HepG2 (cell line): ENCODE measurements around the gene SNRPF. TPM values are rescaled to one million over a fixed set of nuclear protein-coding genes. Genes with fewer than 3 reads are reported as not detected.
A peak's percentile ranks its signal among the peaks of the same experiment; 100 is the strongest.

Experiments
- ATAC-seq: fragments of 200-7000 bp; cut with Tn5 transposase; 3 replicates; pipeline ENCODE4 v1.9.1; 2020; ENCODE audit warnings: mild to moderate bottlenecking, moderate library complexity
- BruUV-seq: library from RNA; stranded (reverse); fragments of 400-500 nt; replicated peaks from 2 replicates; lab custom pipeline; 2021; lab: Mats Ljungman, UMichigan
- CTCF ChIA-PET: fragments of 300-600 bp; formaldehyde crosslinking; extraction: SDS; loops from one replicate; lab custom pipeline; 2021; ENCODE audit warnings: low total read pairs, inconsistent platforms, low intra/inter-chr PET ratio; lab: Yijun Ruan, JAX
- POLR2A ChIA-PET: fragments of 350-600 bp; sonication (Branson Sonifier 250); formaldehyde crosslinking; loops from one replicate; lab custom pipeline; 2020; ENCODE audit warnings: antibody characterized with exemption, inconsistent platforms; lab: Yijun Ruan, JAX
- DNase-seq: peaks from one replicate; pipeline ENCODE4 v3.0.0-alpha.2; 2015; ENCODE audit warnings: low spot score
- FAIRE-seq: peaks from 3 replicates; lab custom pipeline; 2011; peaks lifted over from hg19 to GRCh38; lab: Jason Lieb, UNC
- H2AFZ ChIP-seq: one replicate; pipeline ENCODE4 v1.6.1; 2011; ENCODE audit warnings: low read length, inconsistent platforms
- H3K27ac ChIP-seq: fragments of 300-600 bp; 3 replicates; pipeline ENCODE4 v1.8.0; 2011; ENCODE audit warnings: mixed run types, mild to moderate bottlenecking, mixed read lengths, low read length, inconsistent platforms; ENCODE audit not compliant: insufficient read depth; ENCODE audit errors: extremely low read length
- H3K27me3 ChIP-seq, 2 experiments: fragments of 200-600 bp in 1 of 2; 2 replicates in 1 of 2; 3 replicates in 1 of 2; pipeline versions ENCODE4 v1.6.0 to v1.8.0; 2011; ENCODE audit warnings: low read length in 2 of 2, mild to moderate bottlenecking in 2 of 2, moderate library complexity in 2 of 2, inconsistent platforms in 1 of 2; ENCODE audit not compliant: insufficient read depth in 2 of 2, control insufficient read depth in 1 of 2
- H3K36me3 ChIP-seq, 2 experiments: fragments of 200-600 bp in 1 of 2; replicated peaks in 1 of 2; 2 replicates in 1 of 2; 3 replicates in 1 of 2; pipeline versions ENCODE4 v1.5.1 to v1.8.0; 2011; ENCODE audit warnings: low read length in 2 of 2, inconsistent platforms in 1 of 2; ENCODE audit not compliant: insufficient read depth in 2 of 2, control insufficient read depth in 1 of 2
- H3K4me1 ChIP-seq: 2 replicates; pipeline ENCODE4 v1.5.1; 2012; ENCODE audit warnings: low read length, inconsistent platforms; ENCODE audit not compliant: insufficient read depth
- H3K4me2 ChIP-seq: 2 replicates; pipeline ENCODE4 v1.6.0; 2011; ENCODE audit warnings: low read depth, low read length, inconsistent platforms
- H3K4me3 ChIP-seq, 3 experiments: fragments of 200-600 bp in 1 of 3; sonication (generic), shearing (Covaris generic) in 1 of 3; replicated peaks in 1 of 3; 2 replicates each; pipeline ENCODE4 v1.5.1; 2011 to 2016; ENCODE audit warnings: low read length in 3 of 3, inconsistent platforms in 2 of 3, low read depth in 2 of 3, mild to moderate bottlenecking in 2 of 3, control low read depth in 1 of 3, mixed read lengths in 1 of 3; ENCODE audit not compliant: insufficient read depth in 1 of 3
- H3K79me2 ChIP-seq: one replicate; pipeline ENCODE4 v1.6.1; 2011; ENCODE audit warnings: low read length, inconsistent platforms; ENCODE audit not compliant: insufficient read depth
- H3K9ac ChIP-seq: 2 replicates; pipeline ENCODE4 v1.6.0; 2011; ENCODE audit warnings: mild to moderate bottlenecking, low read depth, low read length, inconsistent platforms; ENCODE audit not compliant: insufficient read depth
- H3K9me3 ChIP-seq: 2 replicates; pipeline ENCODE4 v1.5.1; 2012; ENCODE audit warnings: mild to moderate bottlenecking, low read length
- H4K20me1 ChIP-seq: 2 replicates; pipeline ENCODE4 v1.6.0; 2011; ENCODE audit warnings: inconsistent platforms, mild to moderate bottlenecking, low read length, moderate library complexity; ENCODE audit not compliant: insufficient read depth
- AGO2 ChIP-seq: fragments of 200-400 bp; formaldehyde crosslinking; optimal IDR thresholded peaks from 2 replicates; pipeline ENCODE3; 2017; ENCODE audit warnings: mild to moderate bottlenecking, low read depth, low read length, moderate library complexity
- ARID2 ChIP-seq: sonication (generic); formaldehyde crosslinking; IDR thresholded peaks from 2 replicates; pipeline ENCODE4 v1.8.1; 2022; ENCODE audit warnings: mild to moderate bottlenecking, missing genetic modification reagents, borderline replicate concordance
- ATF6 ChIP-seq: sonication (generic); formaldehyde crosslinking; conservative IDR thresholded peaks from 2 replicates; pipeline ENCODE4 v1.4.0; 2020; ENCODE audit warnings: missing genetic modification reagents
- CCAR2 ChIP-seq: fragments of 200-400 bp; formaldehyde crosslinking; optimal IDR thresholded peaks from 2 replicates; pipeline ENCODE3; 2018; ENCODE audit warnings: low read depth, mild to moderate bottlenecking, low read length, moderate library complexity
- HNF4G ChIP-seq, 2 experiments: sonication (generic) in 1 of 2; formaldehyde crosslinking in 1 of 2; IDR thresholded peaks; 2 replicates each; pipeline versions ENCODE4 v1.4.0 to v1.6.1; 2011 to 2020; ENCODE audit warnings: borderline replicate concordance in 2 of 2, low read depth in 2 of 2, mild to moderate bottlenecking in 2 of 2, low read length in 1 of 2, missing genetic modification reagents in 1 of 2, moderate library complexity in 1 of 2
- ISL2 ChIP-seq: sonication (generic); formaldehyde crosslinking; IDR thresholded peaks from 2 replicates; pipeline ENCODE4 v1.5.0; 2020; ENCODE audit warnings: missing genetic modification reagents
- KAT8 ChIP-seq: IDR thresholded peaks from 2 replicates; pipeline ENCODE4 v1.6.1; 2016; ENCODE audit warnings: missing genetic modification reagents, missing compliant biosample characterization
- MNT ChIP-seq: fragments of 450-650 bp; IDR thresholded peaks from 2 replicates; pipeline ENCODE4 v1.6.1; 2016
- NR0B2 ChIP-seq: sonication (generic); formaldehyde crosslinking; IDR thresholded peaks from 2 replicates; pipeline ENCODE4 v1.4.0; 2020; ENCODE audit warnings: mild to moderate bottlenecking, missing genetic modification reagents
- NR2F6 ChIP-seq, 2 experiments: IDR thresholded peaks; 2 replicates each; pipeline ENCODE4 v1.6.1; 2016; ENCODE audit warnings: antibody characterized with exemption in 1 of 2, mild to moderate bottlenecking in 1 of 2
- SETDB1 ChIP-seq: sonication (generic); formaldehyde crosslinking; IDR thresholded peaks from 2 replicates; pipeline ENCODE4 v1.5.1; 2020; ENCODE audit warnings: missing genetic modification reagents, mild to moderate bottlenecking, borderline replicate concordance
- TEAD3 ChIP-seq: optimal IDR thresholded peaks from 2 replicates; pipeline ENCODE3; 2016; ENCODE audit warnings: borderline replicate concordance
- ZBTB20 ChIP-seq: sonication (generic); formaldehyde crosslinking; IDR thresholded peaks from 2 replicates; pipeline ENCODE4 v1.8.1; 2023; ENCODE audit warnings: missing genetic modification reagents, low read depth, mild to moderate bottlenecking, borderline replicate concordance
- ZNF331 ChIP-seq: sonication (generic); formaldehyde crosslinking; IDR thresholded peaks from 2 replicates; pipeline ENCODE4 v1.4.0; 2020; ENCODE audit warnings: missing genetic modification reagents
- ZNF33A ChIP-seq: sonication (generic); formaldehyde crosslinking; IDR thresholded peaks from 2 replicates; pipeline ENCODE4 v1.5.1; 2020; ENCODE audit warnings: missing genetic modification reagents, mild to moderate bottlenecking, moderate library complexity, borderline replicate concordance
- ZNF382 ChIP-seq: sonication (generic); formaldehyde crosslinking; IDR thresholded peaks from 2 replicates; pipeline ENCODE4 v1.5.0; 2020; ENCODE audit warnings: missing genetic modification reagents, mild to moderate bottlenecking, borderline replicate concordance
- ZNF550 ChIP-seq: sonication (generic); formaldehyde crosslinking; IDR thresholded peaks from 2 replicates; pipeline ENCODE4 v1.4.0; 2020; ENCODE audit warnings: mild to moderate bottlenecking, missing genetic modification reagents, borderline replicate concordance
- ZNF576 ChIP-seq: sonication (generic); formaldehyde crosslinking; IDR thresholded peaks from 2 replicates; pipeline ENCODE4 v1.4.0; 2020; ENCODE audit warnings: mild to moderate bottlenecking, missing genetic modification reagents
- WGBS: methylation state at CpG from one replicate; pipeline ENCODE4 v1.1.6; 2017; ENCODE audit warnings: low lambda C conversion rate; 5-methylcytosine and 5-hydroxymethylcytosine counted together
- in situ Hi-C: cut with HindIII; loops from 2 replicates; pipeline ENCODE4 v1.10.0; 2017; ENCODE audit warnings: low pct_unique_long_range_greater_than_20kb; ENCODE audit not compliant: extremely low pct_ligation_motif_present
- intact Hi-C: fragments of 100-400 bp; cut with micrococcal nuclease; formaldehyde crosslinking; loops from one replicate; pipeline ENCODE4 v1.10.0; 2022; ENCODE audit not compliant: unreplicated experiment
- polyA plus RNA-seq, 8 experiments: library from polyadenylated mRNA; depleted of rRNA in 3 of 8; stranded (reverse) in 7 of 8; unstranded in 1 of 8; fragments of >200 nt; fragmentation: Illumina TruSeq in 4 of 8; extraction: Trizol in 4 of 8; gene quantifications; 2 replicates each; pipeline versions ENCODE4 v1.2.1 to v1.2.3, GENCODE V29; 2011 to 2016; ENCODE audit warnings: low read depth in 4 of 8, missing spikeins in 1 of 8, mixed read lengths in 1 of 8; ENCODE audit not compliant: insufficient read depth in 1 of 8
- total RNA-seq, 5 experiments: library from RNA; depleted of rRNA; stranded (reverse); fragments of >200 nt; fragmentation: Illumina TruSeq; extraction: Trizol; gene quantifications; 2 replicates each; pipeline ENCODE4 v1.2.3, GENCODE V29; 2016; ENCODE audit warnings: low read depth in 1 of 5

The SNRPF gene
- total and polyA plus RNA-seq, 2 of the 13 experiments (the other 11 are each of a cell fraction or from before 2014, with no cell fraction given) = 31.7 to 77.2 TPM

GRCh38 chr12:95884998-95885397 is 26.2 kb downstream of the SNRPF start (continued):
- TF ChIP-seq NR0B2 (no peak), ZNF576 (CRISPR knock-in tag) (no peak), TEAD3 (CRISPR knock-in tag) (no peak), NR2F6 (IDR thresholded peaks at IDR 0.05) (no peak; the same call in 1 of the 2 replicates), NR2F6 (CRISPR knock-in tag; IDR thresholded peaks at IDR 0.05) (0 out of 2 replicates have a peak, but pooled peaks have one; percentile 11), SETDB1 (no peak), ZNF382 (CRISPR knock-in tag) (no peak)

- ChIA-PET CTCF (no interaction called here), POLR2A (no interaction called here)
- no peak for TF ChIP-seq CCAR2
- TF ChIP-seq MNT = no peak
- TF ChIP-seq KAT8 (CRISPR knock-in tag) = no peak
- TF ChIP-seq ISL2 (CRISPR knock-in tag) = no peak
- no peak for TF ChIP-seq ZNF331 (CRISPR knock-in tag)
- no peak for TF ChIP-seq HNF4G (IDR thresholded peaks at IDR 0.05; ENCODE audit: borderline replicate concordance, low read depth, low read length)
- TF ChIP-seq HNF4G (CRISPR knock-in tag; IDR thresholded peaks at IDR 0.05; ENCODE audit: borderline replicate concordance, low read depth) = no peak
- no peak for TF ChIP-seq ZBTB20 (CRISPR knock-in tag)
- TF ChIP-seq ATF6 (CRISPR knock-in tag) = no peak
- TF ChIP-seq ZNF33A (CRISPR knock-in tag) = no peak
- TF ChIP-seq ZNF550 (CRISPR knock-in tag) = no peak
- no peak for TF ChIP-seq AGO2
- TF ChIP-seq ARID2 (CRISPR knock-in tag) = no peak
- Histone ChIP-seq H3K27me3 (no peaks in the 10 kb centered on the region; a peak in 1 of 5 replicates), H3K4me1 (peaks cover 20% of the 10 kb centered on the region), H3K79me2 (no peaks in the 10 kb centered on the region), H2AFZ (no peak overlapping the region), H3K27ac (no peak overlapping the region), H4K20me1 (no peaks in the 10 kb centered on the region), H3K4me3 (no peak overlapping the region), H3K9me3 (peaks cover 11% of the 10 kb centered on the region), H3K36me3 (no peaks in the 10 kb centered on the region), H3K9ac (no peak overlapping the region), H3K4me2 (no peak overlapping the region)
- no peak for ATAC-seq
- BruUV-seq = no TSS peak
- WGBS = 54% methylated on average over 5 of the region's 5 CpGs
- in situ Hi-C loops (no loop called here), intact Hi-C loops (no loop called here)
- no peak for FAIRE-seq
- no peak for DNase-seq
Measured at GRCh38 chr12:95887311-95887710, 28.6 kb downstream of the SNRPF start.
